ENCODE measurements around the gene TMEM14C.
"Not testable (repeated sequence)": the region's sequence is repeated elsewhere in the genome, so short reads cannot be mapped to it uniquely, and the experiment has no call there.

Gene TMEM14C

GRCh38 chr6:10721850-10722569 lies 860 bp upstream of the TMEM14C start:
- no peak for DNase-seq

GRCh38 chr6:10722570-10722819 lies 375 bp upstream of the TMEM14C start:
- no peak for DNase-seq

- DNase-seq = no peak
Measured at GRCh38 chr6:10723567-10723881, 654 bp downstream of the TMEM14C start.

- DNase-seq = no peak
Measured at GRCh38 chr6:10725044-10725443, 2.2 kb downstream of the TMEM14C start.

- no peak for DNase-seq
Measured at GRCh38 chr6:10725716-10726115, 2.8 kb downstream of the TMEM14C start.

GRCh38 chr6:10730254-10730653 lies 7.4 kb downstream of the TMEM14C start:
- no peak for DNase-seq

GRCh38 chr6:10733151-10733715 lies 10.4 kb downstream of the TMEM14C start:
- DNase-seq = peak in 1 of 2 experiments; percentile 19

GRCh38 chr6:10733863-10734262 lies 11.0 kb downstream of the TMEM14C start:
- no peak for DNase-seq

- DNase-seq = no peak
Measured at GRCh38 chr6:10736731-10737130, 13.9 kb downstream of the TMEM14C start.

GRCh38 chr6:10740061-10740460 lies 17.2 kb downstream of the TMEM14C start:
- no peak for DNase-seq

- not testable (repeated sequence) for DNase-seq
Measured at GRCh38 chr6:10741643-10742042, 18.8 kb downstream of the TMEM14C start.

GRCh38 chr6:10742251-10742650 lies 19.4 kb downstream of the TMEM14C start:
- DNase-seq = no peak

- no peak for DNase-seq
Measured at GRCh38 chr6:10743515-10743914, 20.6 kb downstream of the TMEM14C start.

GRCh38 chr6:10745116-10745515 lies 22.2 kb downstream of the TMEM14C start:
- DNase-seq = no peak

GRCh38 chr6:10746915-10747250 lies 24.0 kb downstream of the TMEM14C start:
- no peak for DNase-seq

GRCh38 chr6:10747251-10747972 lies 24.5 kb downstream of the TMEM14C start, which contains the start of gene TMEM14B:
Gene TMEM14B (plus strand): TSS chr6:10747805. CDS start chr6:10749246, 1,441 bp downstream.
- peak; percentile 90 to 97 for DNase-seq

- no peak for DNase-seq
Measured at GRCh38 chr6:10749734-10750133, 26.9 kb downstream of the TMEM14C start.

GRCh38 chr6:10750568-10750967 lies 27.7 kb downstream of the TMEM14C start:
- DNase-seq = not testable (repeated sequence)

GRCh38 chr6:10751757-10752156 lies 28.9 kb downstream of the TMEM14C start:
- DNase-seq = not testable (repeated sequence)

GRCh38 chr6:10756085-10756484 lies 33.2 kb downstream of the TMEM14C start:
- DNase-seq = no peak

GRCh38 chr6:10759312-10759839 lies 36.5 kb downstream of the TMEM14C start:
- peak; percentile 95 to 98 for DNase-seq

GRCh38 chr6:10759884-10760329 lies 37.0 kb downstream of the TMEM14C start:
- DNase-seq = peak; percentile 79 to 85

- DNase-seq = no peak
Measured at GRCh38 chr6:10763006-10763405, 40.1 kb downstream of the TMEM14C start.

- no peak for DNase-seq
Measured at GRCh38 chr6:10769419-10769818, 46.5 kb downstream of the TMEM14C start.

Data from SW 1271 (cell line).